T-helper 22 cell (primary cell): ENCODE results near the gene FRZB.

Source experiments
- DNase-seq: peaks from one replicate; pipeline ENCODE4 v3.0.0-alpha.2; 2020; ENCODE audit warnings: low read depth

The FRZB gene

DNA sequence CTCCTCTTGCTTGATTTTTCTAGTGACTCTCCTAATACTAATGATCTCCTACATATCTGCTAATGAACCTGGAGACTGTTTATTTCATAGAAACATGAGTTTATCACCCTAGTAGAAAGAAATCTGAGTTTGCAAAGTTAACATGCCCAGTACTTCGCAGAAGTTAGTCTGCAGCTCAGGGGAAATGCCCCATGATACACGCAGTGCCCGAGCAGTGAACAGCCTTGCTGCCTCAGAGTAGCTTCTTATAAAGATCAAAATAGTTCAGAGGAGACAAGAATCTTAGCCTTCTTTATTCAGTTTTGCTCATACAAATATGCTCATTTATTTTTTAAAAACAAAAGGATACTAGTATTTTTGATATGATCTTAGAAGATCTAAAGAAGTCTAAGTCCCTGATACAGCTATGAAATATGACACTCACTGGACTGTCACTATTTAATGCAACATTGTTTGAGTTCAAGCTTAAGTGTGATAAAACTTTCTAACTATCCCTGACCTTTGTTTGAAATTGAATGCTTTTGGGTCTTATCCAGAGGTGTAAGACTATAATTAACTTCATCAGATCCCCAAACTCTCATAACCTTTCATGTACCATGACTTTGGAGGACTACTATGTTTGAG is 20.5 kb downstream of the FRZB start:
- no peak for DNase-seq

- DNase-seq = no peak
Measured at GRCh38 chr2:182836451-182836850, 30.0 kb downstream of the FRZB start.

DNA sequence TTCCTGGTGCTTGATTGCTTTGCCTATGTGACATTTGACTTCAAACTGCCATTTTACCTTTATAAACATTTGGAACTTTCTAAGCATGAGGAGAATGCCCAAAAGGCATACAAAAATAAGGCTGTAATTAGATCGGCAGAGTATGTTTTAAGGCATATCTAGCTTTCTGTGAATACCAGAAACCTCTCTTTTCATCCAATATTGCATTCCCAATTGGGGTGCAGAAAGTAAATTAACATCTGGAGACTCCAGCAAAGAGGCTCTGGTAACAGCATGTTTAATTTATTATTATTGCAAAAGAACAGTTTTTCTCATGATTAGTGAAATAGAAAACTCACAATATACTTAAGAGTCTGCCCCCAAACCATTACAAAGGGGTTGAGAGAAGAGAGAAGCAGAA is 32.1 kb downstream of the FRZB start:
- DNase-seq = no peak

DNA sequence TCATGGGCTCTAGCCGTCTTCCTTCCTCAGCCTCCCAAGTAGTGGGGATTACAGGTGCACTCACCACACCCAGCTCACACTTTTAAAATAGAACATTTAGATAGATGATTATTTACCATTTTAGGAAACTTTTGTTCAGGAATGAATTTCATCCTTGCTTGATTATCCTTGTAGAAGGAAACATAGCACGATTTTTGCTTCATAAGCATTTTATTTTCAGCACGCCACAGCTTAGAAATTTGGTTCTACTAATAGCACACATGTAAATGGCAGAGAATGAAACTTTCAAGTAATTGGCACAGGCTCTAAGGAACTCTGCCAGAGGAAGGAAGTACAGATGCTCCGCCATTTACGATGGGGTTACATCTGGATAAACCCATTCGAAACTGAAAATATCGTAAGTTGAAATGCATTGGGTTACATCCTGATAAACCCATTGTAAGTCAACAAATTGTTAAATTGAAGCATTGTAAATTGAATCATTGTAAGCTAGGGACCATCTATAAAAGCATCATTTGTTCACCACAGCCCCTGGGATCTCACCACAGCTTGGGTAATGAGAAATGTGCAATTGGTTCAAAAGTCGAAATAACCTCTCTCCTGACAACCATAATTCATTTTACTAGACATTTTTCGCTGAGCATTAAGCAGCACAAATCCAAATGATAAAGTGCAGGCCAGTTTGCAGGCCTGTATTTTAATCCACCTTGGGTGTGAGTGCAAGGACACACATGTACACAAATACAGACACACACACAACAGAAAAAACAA is 33.2 kb downstream of the FRZB start:
- DNase-seq = no peak

DNA sequence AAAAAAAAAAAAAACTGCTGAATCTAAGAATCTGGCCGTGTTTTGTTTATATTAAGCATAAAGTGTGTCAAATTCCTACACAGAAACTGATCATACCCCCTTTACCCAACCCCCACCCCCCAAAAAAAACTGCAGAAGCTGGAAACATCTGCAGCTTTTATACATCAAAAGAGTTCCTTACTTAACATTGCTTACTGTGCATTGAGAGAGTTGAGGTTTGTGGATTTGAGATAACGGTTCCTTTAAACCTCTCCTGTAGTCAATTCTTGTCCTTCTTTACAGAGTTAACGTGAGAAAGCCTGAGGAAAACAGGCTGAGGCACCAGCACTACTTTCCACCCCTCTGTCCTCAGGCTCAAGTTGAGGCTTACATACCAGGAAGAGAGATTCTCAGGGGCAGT is 34.5 kb downstream of the FRZB start:
- no peak for DNase-seq

GRCh38 chr2:182831101-182831500 is 35.3 kb downstream of the FRZB start:
- DNase-seq = no peak

- DNase-seq = no peak
Measured at GRCh38 chr2:182827182-182827879, 39.1 kb downstream of the FRZB start.

DNA sequence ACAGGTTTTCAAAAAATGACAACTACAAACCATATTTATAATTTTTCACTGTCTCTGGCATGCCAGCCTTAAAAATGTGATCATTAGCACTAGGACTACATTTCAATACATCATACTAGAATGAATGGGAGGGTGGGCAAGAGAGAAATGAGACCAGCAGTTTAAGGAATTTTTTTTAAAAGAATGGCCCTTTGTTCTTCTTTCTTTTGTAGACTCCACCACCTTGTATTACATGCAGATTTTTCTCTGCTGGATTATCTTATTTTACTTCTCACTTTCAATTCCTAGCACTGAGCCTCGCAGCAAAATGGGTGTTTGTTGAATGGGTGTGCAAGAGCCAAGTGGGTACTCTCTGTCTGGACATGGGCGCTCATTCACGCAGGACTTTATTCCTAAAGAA is 39.9 kb downstream of the FRZB start:
- no peak for DNase-seq

GRCh38 chr2:182826064-182826463 is 40.4 kb downstream of the FRZB start:
- no peak for DNase-seq

GRCh38 chr2:182824767-182825158 is 41.7 kb downstream of the FRZB start:
- DNase-seq = no peak

- DNase-seq = no peak
Measured at GRCh38 chr2:182824056-182824766, 42.2 kb downstream of the FRZB start.

DNA sequence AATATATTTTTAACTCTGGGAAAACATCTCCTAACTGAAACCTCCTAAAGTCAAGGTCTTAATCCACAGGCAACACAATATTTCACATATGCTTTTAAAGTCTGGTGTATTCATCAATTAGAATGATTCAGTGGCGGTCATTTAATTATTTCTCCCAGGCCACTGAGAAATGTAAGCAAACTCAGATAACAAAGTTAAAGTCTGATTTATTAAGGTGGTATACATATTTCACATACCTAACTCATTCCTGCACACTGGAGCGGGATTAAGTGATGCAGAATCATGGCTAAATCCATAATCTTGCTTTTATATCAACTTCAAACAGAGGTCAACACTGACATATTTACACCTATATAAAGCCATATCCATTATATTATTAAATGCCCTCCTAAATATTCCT is 43.7 kb downstream of the FRZB start:
- no peak for DNase-seq

DNA sequence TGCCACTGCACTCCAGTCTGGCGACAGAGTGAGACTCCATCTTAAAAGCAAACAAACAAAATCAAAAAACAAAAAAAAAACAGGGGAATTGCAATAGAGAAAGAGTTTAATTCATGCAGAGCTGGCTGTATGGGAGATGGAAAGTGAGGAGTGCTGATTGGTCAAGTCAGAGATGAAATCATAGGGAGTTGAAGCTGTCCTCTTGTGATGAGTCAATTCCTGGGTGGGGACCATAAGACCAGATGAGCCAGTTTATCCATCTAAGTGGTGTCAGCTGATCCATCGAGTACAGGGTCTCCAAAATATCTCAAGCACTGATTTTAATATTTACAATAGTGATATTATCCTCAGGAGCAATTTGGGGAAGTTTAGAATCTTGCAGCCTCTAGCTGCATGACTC is 45.3 kb downstream of the FRZB start:
- DNase-seq = no peak

DNA sequence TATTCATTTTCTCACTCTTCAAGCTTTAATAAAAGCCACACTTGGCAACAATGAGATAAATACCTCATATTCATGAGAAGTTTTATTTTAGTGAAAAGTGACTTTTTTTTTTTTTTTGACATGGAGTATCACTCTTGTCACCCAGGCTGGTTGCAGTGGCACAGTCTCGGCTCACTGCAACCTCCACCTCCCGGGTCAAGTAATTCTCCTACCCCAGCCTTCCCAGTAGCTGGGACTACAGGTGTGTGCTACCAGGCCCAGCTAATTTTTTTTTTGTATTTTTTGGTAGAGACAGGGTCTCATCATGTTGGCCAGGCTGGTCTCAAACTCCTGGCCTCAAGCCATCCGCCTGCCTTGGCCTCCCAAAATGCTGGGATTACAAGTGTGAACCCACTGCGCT is 47.0 kb downstream of the FRZB start:
- DNase-seq = no peak

GRCh38 chr2:182818925-182819324 is 47.5 kb downstream of the FRZB start:
- no peak for DNase-seq

- DNase-seq = no peak
Measured at GRCh38 chr2:182818501-182818900, 47.9 kb downstream of the FRZB start.

DNA sequence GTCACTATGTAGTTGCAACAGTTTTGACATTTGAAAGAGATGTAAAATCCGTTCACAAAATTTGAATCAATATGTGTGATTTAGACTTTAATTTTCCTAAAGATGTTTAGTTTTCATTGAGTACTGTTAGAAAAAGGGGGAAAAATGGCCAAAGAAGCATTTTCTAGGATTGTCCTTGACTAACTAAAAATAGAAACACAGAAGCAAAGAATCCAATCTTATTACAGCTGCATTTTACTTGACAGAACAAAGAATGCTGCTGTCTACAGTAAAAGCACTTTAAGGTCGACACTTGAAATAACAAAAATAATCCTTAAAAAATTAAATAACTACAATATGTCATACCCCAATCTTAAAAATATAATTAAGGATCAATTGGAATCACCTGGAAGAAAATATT is 48.9 kb downstream of the FRZB start:
- DNase-seq = no peak

DNA sequence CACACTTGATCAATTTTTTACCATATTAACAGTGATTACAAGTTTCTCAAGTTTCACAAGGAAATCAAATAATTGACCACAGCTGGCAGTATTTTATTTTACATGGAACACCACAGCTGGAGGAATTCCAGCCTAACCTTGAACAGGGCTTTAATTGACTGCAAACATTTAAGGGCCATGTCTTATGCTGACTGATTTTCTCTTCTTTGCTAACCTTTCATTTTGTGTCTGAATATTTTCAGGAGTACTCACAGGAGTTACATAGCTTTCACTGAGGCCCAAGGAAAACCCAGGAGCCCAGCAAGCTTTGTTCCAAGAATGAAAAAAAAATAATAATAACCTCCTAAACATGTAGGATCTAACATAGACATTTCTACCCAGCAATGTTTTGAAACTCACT is 49.6 kb downstream of the FRZB start:
- DNase-seq = no peak

- no peak for DNase-seq
Measured at GRCh38 chr2:182814804-182815203, 51.6 kb downstream of the FRZB start.

DNA sequence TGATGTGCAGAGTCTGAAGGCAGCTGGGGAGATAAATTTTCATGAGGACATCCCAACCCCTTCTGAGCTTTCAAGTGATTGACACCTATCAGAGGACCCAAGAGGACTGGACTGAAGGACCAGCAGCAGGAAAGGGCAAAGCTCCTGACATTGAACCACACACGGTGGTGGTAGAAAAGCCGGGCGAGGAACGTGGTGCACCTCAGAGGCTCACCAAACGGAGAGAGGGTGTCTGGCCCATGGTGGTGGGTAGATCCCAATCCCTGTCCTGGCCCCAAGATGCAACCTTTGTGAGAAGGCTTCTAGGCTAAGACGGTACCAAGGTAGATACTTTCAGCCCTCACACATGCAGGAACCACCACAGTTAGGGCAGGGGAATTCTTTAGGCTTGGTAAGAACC is 52.1 kb downstream of the FRZB start:
- no peak for DNase-seq

DNA sequence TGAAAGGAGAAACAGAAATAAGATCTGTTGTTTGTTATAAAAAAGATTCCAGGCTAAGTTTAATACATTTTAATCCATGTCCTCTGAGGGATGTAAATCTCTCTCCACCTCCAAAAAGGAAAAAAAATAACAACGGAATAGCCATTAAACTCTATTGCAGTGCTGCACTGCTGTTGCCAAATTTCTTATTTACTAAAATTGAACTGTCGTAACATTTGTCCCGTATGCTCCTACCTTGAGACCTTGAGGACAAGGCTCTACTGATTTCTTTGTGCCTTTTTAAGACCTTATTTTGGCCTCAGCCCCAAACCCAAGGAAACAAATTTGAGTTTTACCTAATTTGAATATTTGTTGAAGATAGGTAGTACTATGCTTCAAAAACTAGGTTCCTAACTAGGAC is 56.4 kb downstream of the FRZB start:
- DNase-seq = no peak

GRCh38 chr2:182807319-182807718 is 59.1 kb downstream of the FRZB start:
- no peak for DNase-seq

DNA sequence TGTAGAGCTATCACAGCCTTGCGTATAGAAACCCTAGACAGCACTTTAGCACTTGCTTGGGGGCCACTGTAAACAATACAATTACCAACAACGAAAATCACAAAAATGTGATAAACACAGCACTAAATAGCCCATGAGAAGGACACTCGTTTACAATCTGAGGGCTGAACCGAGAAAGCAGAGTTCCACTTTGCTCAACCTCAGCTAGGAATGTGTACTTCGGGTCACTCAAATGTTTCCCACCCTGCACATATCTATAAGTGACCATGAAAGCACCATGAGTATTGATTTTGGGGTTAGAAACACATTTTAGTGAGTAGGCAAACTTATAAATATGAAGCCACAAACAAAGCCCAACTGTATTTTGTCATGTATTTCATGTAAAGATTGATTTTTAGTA is 62.3 kb downstream of the FRZB start:
- DNase-seq = no peak
